Ovary (tissue), 3 donors: ENCODE results near the gene GGA1.

Experiments used
- CTCF ChIP-seq, 3 donors: fragments of 450-650 bp in 2 of 3; fragments of 200-600 bp in 1 of 3; IDR thresholded peaks; one replicate each; pipeline versions ENCODE4 v1.5.1 to v1.8.0; 2016 to 2022; ENCODE audit warnings: antibody characterized with exemption in 3 of 3, mild to moderate bottlenecking in 1 of 3
- EP300 ChIP-seq: sonication (generic); formaldehyde crosslinking; IDR thresholded peaks from one replicate; pipeline ENCODE4 v1.6.1; 2017; ENCODE audit warnings: antibody characterized with exemption
- POLR2A ChIP-seq: fragments of 450-650 bp; IDR thresholded peaks from one replicate; pipeline ENCODE4 v1.6.1; 2017; ENCODE audit warnings: antibody characterized with exemption, mild to moderate bottlenecking, moderate library complexity
- donor health status: DM: no; HTN: no; CAD: no.

- no peak for TF ChIP-seq CTCF (IDR thresholded peaks at IDR 0.05)
- TF ChIP-seq POLR2A, result no peak
- TF ChIP-seq EP300, result no peak
These were observed 19.0 kb upstream of the GGA1 start for GRCh38 chr22:37589636-37590035.
